HepG2 (cell line): ENCODE measurements around the gene PARD3. TPM values are rescaled to one million over a fixed set of nuclear protein-coding genes. Genes with fewer than 3 reads are reported as not detected.
A peak's percentile ranks its signal among the peaks of the same experiment; 100 is the strongest.

ENCODE experiments used
- ATF7 ChIP-seq, 2 experiments: fragments of 450-650 bp in 1 of 2; sonication (generic) in 1 of 2; formaldehyde crosslinking in 1 of 2; IDR thresholded peaks; 2 replicates each; pipeline versions ENCODE4 v1.4.0 to v1.6.1; 2016 to 2020; ENCODE audit warnings: antibody characterized with exemption in 1 of 2, mild to moderate bottlenecking in 1 of 2, missing genetic modification reagents in 1 of 2
- FOXA3 ChIP-seq: IDR thresholded peaks from 2 replicates; pipeline ENCODE4 v1.6.1; 2016; ENCODE audit warnings: missing genetic modification reagents, missing compliant biosample characterization
- FOXO1 ChIP-seq: sonication (generic); formaldehyde crosslinking; IDR thresholded peaks from 2 replicates; pipeline ENCODE4 v1.4.0; 2020; ENCODE audit warnings: missing genetic modification reagents
- FUBP1 ChIP-seq: sonication (generic); formaldehyde crosslinking; IDR thresholded peaks from 2 replicates; pipeline ENCODE4 v1.5.1; 2020; ENCODE audit warnings: missing genetic modification reagents, mild to moderate bottlenecking, borderline replicate concordance
- HNRNPLL ChIP-seq: fragments of 200-400 bp; formaldehyde crosslinking; IDR thresholded peaks from 2 replicates; pipeline ENCODE4 v1.6.1; 2017; ENCODE audit warnings: mild to moderate bottlenecking, low read depth, low read length; ENCODE audit not compliant: poor library complexity, severe bottlenecking
- KLF11 ChIP-seq: IDR thresholded peaks from 2 replicates; pipeline ENCODE4 v1.6.1; 2016; ENCODE audit warnings: missing compliant biosample characterization
- NFAT5 ChIP-seq: sonication (generic); formaldehyde crosslinking; IDR thresholded peaks from 2 replicates; pipeline ENCODE4 v1.4.0; 2020; ENCODE audit warnings: missing genetic modification reagents
- PAX8 ChIP-seq: sonication (generic); formaldehyde crosslinking; IDR thresholded peaks from 2 replicates; pipeline ENCODE4 v1.8.0; 2022; ENCODE audit warnings: mild to moderate bottlenecking, missing genetic modification reagents, borderline replicate concordance
- POGK ChIP-seq: sonication (generic); formaldehyde crosslinking; conservative IDR thresholded peaks from 2 replicates; pipeline ENCODE4 v1.8.0; 2022; ENCODE audit warnings: mild to moderate bottlenecking, moderate library complexity, missing genetic modification reagents
- POLR2AphosphoS2 ChIP-seq: IDR thresholded peaks from 2 replicates; pipeline ENCODE4 v1.6.1; 2011; ENCODE audit warnings: low read depth, low read length, improper control_type of control experiment
- SP5 ChIP-seq: IDR thresholded peaks from 2 replicates; pipeline ENCODE4 v1.6.1; 2016; ENCODE audit warnings: low read depth, borderline replicate concordance
- TRIM24 ChIP-seq: sonication (generic); formaldehyde crosslinking; IDR thresholded peaks from 2 replicates; pipeline ENCODE4 v1.8.0; 2022; ENCODE audit warnings: mild to moderate bottlenecking, missing genetic modification reagents
- ZFP82 ChIP-seq: sonication (generic); formaldehyde crosslinking; IDR thresholded peaks from 2 replicates; pipeline ENCODE4 v1.5.1; 2020; ENCODE audit warnings: mild to moderate bottlenecking, missing genetic modification reagents, borderline replicate concordance
- ZNF644 ChIP-seq: IDR thresholded peaks from 2 replicates; pipeline ENCODE4 v1.6.1; 2016; ENCODE audit warnings: low read depth
- ZNF850 ChIP-seq: sonication (generic); formaldehyde crosslinking; conservative IDR thresholded peaks from 2 replicates; pipeline ENCODE4 v1.9.0; 2021; ENCODE audit warnings: mild to moderate bottlenecking, missing genetic modification reagents
- polyA plus RNA-seq, 8 experiments: library from polyadenylated mRNA; depleted of rRNA in 3 of 8; stranded (reverse) in 7 of 8; unstranded in 1 of 8; fragments of >200 nt; fragmentation: Illumina TruSeq in 4 of 8; extraction: Trizol in 4 of 8; gene quantifications; 2 replicates each; pipeline versions ENCODE4 v1.2.1 to v1.2.3, GENCODE V29; 2011 to 2016; ENCODE audit warnings: low read depth in 4 of 8, missing spikeins in 1 of 8, mixed read lengths in 1 of 8; ENCODE audit not compliant: insufficient read depth in 1 of 8
- total RNA-seq, 5 experiments: library from RNA; depleted of rRNA; stranded (reverse); fragments of >200 nt; fragmentation: Illumina TruSeq; extraction: Trizol; gene quantifications; 2 replicates each; pipeline ENCODE4 v1.2.3, GENCODE V29; 2016; ENCODE audit warnings: low read depth in 1 of 5
- TF ChIP-seq, protein P1 (sequence below): sonication (generic); formaldehyde crosslinking; IDR thresholded peaks from 2 replicates; pipeline ENCODE4 v1.4.0; 2020; ENCODE audit warnings: missing genetic modification reagents, borderline replicate concordance

The PARD3 gene
- total and polyA plus RNA-seq, 2 of the 13 experiments (the other 11 are each of a cell fraction or from before 2014, with no cell fraction given) = 40.9 to 60.0 TPM

DNA sequence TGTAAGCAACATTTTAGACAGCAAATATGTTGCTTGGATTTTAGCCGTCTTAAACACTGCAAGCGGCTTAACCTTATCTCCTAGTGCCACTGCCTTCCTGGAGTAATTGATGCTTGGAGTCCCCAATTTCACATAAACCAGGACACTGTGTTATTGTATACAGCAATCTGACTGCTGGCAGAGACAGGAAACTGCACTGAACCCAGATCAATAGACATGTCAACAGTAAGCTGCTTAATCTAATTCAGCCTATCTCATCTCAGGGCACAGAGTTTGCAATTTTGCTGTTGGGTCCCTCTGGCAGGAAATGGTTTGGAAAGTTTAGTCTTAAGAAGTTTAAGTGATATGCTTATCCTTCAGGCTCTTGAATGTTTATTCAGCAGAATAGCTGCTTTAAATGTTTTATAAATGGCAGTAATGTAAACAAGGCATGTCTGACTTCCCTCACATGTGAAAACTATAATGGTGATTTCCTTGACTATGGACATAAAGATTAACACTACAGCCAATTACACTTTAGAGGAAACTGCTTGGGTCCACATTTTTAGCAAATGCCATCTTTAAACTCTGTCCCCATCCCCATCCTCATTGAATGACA, 598.6 kb downstream of the PARD3 start (continued):
- no peak for TF ChIP-seq ATF7 (IDR thresholded peaks at IDR 0.05)
- TF ChIP-seq ATF7 (CRISPR knock-in tag; IDR thresholded peaks at IDR 0.05) = no peak
- TF ChIP-seq POLR2AphosphoS2 = no peak
- TF ChIP-seq ZNF850 (CRISPR knock-in tag) = no peak
- no peak for TF ChIP-seq ZFP82 (CRISPR knock-in tag)
- TF ChIP-seq, protein P1, sequence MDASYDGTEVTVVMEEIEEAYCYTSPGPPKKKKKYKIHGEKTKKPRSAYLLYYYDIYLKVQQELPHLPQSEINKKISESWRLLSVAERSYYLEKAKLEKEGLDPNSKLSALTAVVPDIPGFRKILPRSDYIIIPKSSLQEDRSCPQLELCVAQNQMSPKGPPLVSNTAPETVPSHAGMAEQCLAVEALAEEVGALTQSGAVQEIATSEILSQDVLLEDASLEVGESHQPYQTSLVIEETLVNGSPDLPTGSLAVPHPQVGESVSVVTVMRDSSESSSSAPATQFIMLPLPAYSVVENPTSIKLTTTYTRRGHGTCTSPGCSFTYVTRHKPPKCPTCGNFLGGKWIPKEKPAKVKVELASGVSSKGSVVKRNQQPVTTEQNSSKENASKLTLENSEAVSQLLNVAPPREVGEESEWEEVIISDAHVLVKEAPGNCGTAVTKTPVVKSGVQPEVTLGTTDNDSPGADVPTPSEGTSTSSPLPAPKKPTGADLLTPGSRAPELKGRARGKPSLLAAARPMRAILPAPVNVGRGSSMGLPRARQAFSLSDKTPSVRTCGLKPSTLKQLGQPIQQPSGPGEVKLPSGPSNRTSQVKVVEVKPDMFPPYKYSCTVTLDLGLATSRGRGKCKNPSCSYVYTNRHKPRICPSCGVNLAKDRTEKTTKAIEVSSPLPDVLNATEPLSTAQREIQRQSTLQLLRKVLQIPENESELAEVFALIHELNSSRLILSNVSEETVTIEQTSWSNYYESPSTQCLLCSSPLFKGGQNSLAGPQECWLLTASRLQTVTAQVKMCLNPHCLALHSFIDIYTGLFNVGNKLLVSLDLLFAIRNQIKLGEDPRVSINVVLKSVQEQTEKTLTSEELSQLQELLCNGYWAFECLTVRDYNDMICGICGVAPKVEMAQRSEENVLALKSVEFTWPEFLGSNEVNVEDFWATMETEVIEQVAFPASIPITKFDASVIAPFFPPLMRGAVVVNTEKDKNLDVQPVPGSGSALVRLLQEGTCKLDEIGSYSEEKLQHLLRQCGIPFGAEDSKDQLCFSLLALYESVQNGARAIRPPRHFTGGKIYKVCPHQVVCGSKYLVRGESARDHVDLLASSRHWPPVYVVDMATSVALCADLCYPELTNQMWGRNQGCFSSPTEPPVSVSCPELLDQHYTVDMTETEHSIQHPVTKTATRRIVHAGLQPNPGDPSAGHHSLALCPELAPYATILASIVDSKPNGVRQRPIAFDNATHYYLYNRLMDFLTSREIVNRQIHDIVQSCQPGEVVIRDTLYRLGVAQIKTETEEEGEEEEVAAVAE (CRISPR knock-in tag) = no peak
- TF ChIP-seq PAX8 (CRISPR knock-in tag) = no peak
- peak; percentile 87 for TF ChIP-seq FOXA3
- TF ChIP-seq FOXO1 (CRISPR knock-in tag) = peak; percentile 79
- TF ChIP-seq NFAT5 (CRISPR knock-in tag) = no peak
- TF ChIP-seq SP5 = no peak
- TF ChIP-seq FUBP1 (CRISPR knock-in tag) = no peak
- no peak for TF ChIP-seq HNRNPLL
- TF ChIP-seq KLF11 (CRISPR knock-in tag) = no peak
- TF ChIP-seq POGK (CRISPR knock-in tag) = no peak
- TF ChIP-seq TRIM24 (CRISPR knock-in tag) = no peak
- 0 out of 2 replicates have a peak, but pooled peaks have one; percentile 39 for TF ChIP-seq ZNF644
